GM19452 (cell line): ENCODE results near the gene CCDC34.
"Not testable (repeated sequence)": the region's sequence is repeated elsewhere in the genome, so short reads cannot be mapped to it uniquely, and the experiment has no call there.

Experiments
- ATAC-seq: cut with Tn5 transposase; IDR thresholded peaks from one replicate; pipeline ENCODE4 v1.9.1; 2021; ENCODE audit not compliant: unreplicated experiment

CCDC34 gene

DNA sequence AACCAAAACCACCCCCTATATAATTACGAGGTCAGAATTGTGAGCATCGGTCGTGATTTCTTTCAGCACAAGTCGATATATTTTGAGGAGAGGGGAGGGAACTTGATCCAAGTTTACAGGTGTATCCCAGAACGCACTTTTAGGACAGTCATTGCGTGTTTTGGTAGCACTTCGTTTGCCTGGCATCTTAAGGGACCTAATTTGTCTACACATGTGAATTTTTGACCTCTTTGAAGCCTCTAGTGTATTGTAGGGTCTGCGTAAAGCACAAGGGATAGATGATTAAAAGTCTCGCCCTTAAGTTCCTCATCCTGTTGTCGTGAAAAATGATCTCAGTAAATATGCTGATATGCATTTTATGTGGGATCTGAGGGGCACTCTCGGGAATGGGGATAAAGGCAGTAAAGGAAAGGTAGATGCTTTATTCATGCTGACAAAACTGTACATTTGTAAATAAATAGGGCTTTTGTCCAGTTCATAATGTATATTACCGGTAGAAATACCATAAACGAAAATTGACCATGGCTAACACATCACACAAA, 632 bp upstream of the CCDC34 start:
- no peak for ATAC-seq

DNA sequence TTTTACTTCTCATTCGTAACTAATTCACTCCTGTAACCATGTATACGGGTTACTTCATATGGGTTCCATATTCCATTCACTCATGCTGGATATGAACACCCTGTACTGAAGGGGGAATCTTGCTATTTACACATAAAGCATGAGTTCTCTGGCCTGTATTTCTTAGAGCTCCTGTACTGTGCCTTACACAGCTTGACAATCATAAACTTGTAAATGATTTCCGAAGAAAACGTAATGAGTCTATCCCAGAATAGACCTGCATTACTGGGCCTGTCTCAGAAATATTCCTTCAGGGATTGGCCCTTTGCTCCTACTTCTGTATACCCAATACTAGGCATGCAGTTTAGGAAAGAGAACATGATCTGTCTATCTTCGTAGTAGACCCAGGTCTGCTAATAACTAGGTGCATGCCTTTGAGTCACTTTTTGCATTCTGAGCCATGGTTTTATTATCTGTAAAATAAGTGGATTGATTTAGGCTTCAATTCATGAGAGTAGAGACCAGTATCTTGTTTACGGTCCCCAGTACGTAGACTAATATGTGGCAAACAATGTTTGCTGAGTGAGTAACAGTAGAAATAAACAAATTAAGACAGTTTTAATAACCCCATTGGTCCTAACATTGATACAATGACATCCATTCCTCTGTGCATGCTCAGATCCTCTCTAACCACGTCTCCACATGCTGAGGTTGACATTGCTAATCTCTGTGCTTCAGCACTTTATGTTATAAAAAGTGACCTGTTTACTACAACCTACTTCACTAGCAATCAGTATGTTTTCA, 1.2 kb downstream of the CCDC34 start:
- ATAC-seq = no peak

DNA sequence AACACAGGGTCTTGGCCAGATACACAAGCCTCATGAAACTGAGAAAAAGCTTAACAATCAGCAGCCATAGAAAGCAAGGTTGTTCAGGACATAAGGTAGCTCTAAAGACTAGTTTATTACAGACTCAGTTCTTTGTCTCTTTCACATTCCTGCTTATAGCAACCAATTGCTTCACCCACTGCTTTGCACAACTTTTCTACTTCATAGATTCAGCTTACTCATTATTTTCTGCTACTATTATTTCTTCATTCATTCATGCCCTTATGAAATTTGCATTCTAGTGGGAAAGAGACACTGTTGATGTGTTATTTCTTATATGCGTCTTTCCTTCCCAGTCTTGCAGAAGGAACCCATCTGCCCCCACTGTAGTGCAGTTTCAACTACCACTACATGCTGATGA, 4.7 kb downstream of the CCDC34 start:
- no peak for ATAC-seq

DNA sequence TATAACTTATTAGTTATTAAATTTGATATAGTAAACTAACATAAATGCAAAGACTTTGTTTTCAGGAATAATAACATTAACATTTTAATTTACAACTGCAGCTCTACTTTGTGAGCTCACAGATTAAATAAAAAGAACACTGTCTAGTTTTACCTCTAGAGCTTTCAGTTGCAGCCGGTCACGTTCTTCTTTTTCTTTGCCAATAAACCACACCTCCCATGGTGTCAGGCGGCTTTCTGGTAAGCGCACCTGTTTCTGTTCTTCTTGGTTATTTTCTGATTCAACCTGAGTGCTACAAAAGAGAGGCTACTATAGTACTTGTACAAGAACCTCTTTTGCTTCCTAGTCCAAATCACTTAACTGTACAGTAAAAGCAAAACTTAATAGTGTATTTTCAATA, 5.8 kb downstream of the CCDC34 start:
- no peak for ATAC-seq

DNA sequence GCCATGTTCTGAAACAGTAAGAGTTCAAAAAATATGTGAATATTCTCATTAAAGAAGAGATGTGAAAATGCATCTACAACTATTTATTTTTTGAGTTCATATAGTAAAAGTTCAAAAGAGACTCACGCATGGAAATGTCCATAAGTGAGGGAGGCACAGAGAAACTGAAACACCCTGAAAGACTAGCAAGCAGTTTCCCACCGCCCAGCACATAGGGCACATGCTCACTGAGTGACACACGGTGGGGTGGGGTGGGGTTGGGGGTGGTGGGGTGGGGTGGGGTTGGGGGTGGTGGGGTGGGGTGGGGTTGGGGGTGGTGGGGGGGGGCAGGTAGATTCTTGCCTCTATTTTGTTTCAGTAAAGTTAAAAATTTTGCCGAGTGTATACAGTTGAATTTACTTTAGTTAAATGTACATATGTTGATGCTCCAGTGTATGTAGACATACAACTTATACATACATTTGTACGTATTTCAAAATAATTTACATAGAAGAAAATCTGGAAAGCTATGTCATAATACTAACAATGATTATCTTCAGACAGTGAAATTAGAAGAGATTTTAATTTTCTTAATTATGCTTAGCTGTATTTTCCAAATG, 6.3 kb downstream of the CCDC34 start:
- no peak for ATAC-seq

DNA sequence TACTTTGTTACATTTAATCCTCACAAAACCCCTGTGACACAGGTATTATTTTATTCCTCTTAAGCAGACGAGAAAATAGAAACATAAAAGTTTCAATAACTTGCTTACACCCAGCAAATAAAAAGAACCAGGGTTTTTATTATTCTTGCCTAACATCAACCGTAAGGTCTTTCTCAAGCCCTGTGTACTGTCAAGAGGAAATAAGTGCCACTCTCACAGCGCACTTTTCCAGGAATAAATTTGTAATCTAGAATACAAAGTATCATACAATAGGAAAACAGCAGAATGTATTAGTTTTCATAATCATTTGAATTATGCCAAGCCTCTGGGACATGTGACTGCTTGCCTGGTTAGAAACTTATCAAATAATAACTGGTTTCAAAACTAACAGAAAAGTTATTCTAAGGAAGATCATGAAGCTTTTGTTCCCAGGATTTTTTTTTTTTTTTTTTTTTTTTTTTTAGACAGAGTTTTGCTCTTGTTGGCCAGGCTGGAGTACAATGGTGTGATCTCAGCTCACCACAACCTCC, 7.4 kb downstream of the CCDC34 start:
- ATAC-seq = no peak

DNA sequence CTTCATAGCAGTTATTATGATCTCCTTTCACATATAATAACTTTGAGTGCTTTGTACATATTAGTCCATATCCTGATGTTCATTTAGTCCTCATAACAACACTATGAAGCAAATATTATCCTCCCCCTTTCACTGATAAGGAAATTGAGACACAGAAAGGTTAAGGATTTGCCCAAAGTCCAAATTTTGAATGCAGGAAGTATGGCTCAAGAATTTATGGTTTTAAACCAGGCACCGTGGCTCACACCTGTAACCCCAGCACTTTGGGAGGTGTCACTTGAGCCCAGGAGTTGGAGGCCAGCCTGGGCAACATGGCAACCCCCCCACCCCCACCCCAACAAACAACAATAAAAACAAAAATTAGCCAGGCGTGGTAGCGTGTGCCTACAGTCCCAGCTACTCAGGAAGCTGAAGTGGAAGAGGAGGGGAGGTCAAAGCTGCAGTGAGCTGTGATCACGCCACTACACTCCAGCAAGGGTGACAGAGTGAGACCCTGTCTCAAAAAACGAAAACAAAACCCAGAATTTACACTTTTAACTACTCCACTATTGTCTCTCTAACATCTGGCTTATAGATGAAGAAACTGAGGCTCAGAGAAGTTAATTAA, 8.6 kb downstream of the CCDC34 start:
- ATAC-seq = no peak

DNA sequence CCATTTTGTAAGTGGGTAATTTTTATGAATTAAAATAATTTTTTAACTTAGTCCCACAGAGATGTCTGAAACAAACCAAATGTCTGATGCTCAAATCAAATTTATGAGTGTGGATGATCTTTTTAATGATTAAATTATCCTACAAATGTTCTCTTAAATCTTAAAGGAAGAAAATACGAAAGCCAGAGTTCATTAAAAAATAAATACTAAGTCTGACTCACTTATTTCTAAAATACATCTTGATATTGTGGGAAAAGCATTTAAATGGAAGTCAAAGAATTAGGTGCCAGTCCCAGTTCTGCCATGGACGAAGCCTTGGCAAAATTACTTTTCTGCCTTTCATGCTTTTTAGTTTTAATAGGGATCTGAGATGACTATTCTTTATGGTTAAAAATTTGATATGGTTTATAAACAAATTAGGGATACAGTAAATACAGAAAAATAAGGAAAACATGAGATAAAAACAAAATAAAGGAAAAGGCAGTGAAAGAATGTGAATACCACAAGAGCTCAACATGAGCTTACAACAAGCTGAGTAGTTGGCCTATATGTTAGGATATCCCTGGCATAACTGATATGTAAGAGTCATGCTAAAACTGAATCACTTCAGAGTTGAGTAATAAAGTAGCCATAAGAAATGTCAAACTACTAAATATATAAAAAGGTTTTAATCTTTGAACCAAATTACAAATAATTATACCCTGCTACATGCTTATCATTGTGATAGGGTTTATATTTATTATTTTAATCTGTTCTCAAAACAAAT, 9.2 kb downstream of the CCDC34 start:
- no peak for ATAC-seq

DNA sequence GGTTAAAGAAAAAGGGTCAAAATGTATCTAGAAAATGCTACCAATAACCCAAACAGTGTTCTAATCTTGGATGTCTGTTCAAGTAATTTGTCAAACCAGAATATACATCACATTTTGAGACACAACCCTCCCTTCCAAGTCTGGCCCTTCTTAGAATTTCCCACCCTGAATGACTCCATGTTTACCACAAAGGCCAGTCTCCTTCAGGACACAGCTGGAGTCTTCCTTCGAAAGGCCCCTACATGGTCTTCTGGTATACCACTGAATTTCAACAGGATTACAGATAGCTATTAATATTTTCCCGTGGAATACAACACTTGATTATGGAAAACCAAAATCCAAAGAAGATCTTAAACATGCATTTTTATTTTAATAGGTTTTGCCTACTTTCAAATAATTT, 10.2 kb downstream of the CCDC34 start:
- no peak for ATAC-seq

DNA sequence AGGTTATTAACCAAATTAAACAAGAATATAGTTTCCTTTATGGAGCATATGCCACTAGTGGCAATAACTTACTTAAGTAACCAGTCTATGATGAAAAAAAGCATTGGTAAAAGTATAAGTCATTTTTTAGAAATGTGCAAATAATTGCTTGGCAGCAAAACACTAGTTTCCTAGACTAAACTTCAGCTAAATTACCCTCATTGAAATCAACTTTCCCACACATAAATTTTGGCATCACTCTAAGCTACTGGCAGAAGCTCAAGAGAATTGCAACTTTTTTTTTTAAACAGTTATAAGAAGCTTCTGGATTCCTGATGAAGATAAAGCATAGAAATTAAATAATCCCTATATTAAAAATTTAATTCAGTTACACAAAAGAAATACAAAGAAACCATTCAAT, 12.5 kb downstream of the CCDC34 start:
- no peak for ATAC-seq

DNA sequence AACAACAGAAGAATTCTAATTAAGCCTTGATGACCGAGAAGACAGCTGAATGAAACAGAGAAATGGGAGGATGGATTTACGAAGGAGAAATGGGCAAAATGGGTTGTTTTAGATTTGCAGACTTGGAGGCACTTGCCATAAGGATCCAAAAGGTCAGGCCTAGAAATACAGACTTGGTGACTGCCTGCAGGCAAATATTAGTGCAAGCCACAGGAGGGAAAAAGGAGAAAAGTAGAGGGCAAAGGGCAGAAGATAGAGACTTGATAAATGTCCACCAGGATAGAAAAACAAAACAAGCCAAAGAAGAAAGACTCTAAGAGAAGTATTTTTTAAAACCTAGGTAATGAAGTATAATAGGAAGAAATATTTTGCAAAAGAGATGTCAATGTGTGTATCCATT, 13.1 kb downstream of the CCDC34 start:
- ATAC-seq = no peak

DNA sequence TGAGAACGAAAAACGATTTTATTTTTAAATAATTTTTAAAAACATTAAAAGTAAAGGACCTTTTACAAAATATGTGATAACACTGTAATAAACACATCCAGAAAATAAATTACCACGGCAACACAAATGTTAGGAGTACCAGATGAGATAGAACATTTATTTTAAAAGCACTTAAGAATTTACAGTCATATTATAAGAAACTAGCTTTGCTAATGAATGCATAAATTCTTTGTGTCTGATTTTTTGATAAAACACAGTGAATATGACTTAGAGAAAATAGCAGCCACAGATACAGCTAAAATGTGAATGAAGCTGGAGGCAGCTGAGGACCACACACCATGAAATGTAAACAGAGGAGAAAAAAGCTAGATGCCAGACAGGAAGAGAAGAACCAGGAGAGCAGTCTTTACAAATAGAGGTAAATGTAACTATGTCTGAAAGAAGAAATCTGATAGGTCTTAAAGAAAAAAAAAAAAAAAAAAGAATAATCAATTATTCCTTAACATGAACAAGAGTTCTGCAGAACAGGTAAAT, 14.6 kb downstream of the CCDC34 start:
- ATAC-seq = no peak

DNA sequence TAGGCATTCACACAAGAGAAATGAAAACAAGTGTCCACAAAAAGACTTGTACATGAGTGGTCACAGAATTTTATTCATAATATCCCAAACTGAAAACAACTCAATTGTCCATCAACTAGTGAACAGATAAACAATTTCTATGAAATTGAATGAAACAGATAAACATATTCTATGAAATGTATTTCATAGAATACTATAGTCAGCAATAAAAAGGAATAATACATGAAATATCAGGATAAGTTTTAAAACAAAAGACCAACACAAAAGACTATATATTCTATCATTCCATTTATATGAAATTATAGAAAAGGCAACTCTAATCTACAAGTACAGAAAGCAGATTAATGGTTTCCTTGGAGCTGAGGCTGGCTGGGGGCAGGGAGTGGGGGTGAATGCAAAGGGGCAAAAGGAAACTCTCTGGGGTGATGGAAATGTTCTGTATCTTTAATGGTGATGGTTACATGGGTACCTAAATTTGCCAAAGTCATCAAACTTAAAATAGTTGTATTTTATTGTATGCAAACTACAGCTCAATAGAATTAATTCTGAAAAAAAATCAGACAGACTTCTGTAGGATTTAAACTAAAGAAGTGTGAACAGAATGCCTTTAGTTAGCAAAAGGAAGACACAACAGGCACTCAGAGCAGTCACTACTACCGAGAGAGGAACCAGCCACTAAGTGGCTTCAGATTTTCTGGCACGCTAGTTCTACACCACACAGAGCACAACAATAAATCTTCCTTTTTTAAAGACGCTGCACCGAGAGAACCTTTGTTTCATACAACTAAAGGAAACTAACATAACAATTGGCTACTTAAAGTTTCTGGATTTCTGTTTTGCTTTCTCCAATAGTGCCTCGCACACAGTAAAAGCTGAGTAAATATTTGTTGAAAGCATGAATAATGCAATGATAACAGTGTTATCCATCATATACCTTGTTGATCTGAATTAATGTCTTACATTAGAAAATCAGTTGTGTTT, 15.4 kb downstream of the CCDC34 start:
- no peak for ATAC-seq

DNA sequence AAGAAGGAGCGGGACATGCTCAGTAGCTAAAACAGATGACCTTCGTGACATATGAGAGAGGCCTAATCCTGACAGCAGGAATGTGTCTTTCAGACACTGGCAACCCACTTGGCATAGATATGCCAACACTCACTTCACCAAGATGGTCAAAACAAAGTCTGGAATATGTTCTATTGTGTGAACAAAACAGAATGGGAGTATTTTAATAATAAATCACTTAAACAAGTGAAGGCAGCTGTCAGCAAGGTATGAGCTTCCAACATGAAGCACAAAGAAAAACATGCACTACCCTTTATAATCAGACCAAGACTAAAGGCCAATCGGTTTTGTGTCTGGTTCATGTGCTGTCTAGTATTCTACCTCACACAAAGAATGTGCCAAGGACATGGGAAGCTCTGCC, 23.1 kb downstream of the CCDC34 start:
- no peak for ATAC-seq

DNA sequence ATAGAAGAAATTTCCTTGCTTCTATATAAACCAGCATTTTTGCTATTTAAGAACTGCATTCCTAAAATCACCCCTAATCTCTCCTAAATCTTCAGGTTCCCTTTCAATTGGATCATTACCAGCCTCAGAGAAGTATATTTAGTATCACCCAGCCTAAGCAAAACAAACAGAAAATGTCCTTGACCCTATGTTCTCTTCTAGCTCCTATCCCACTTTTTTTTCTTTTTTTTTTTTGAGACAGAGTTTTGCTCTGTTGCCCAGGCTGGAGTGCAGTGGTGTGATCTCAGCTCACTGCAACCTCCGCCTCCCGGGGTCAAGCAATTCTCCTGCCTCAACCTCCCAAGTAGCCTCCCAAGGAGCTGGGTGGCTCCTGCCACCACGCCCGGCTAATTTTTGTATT, 28.3 kb downstream of the CCDC34 start:
- ATAC-seq = not testable (repeated sequence)

DNA sequence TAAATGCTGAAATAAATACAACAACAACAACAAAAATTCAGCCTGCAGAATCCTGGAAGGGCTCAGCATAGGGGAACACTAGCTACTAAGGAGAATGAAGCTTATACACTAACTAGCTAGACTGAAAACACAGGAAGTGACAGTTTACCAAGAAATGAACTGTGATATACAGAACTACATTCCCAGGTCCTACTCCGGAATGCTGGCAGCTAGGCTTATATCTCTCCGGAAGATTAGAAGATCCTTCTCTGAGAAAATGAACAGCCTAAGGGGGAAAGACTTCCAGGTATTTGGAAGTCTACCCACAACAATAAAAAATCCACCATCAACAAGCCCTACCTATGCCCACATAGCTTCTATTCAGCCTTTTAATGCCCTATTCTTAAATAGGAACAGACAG, 31.0 kb downstream of the CCDC34 start:
- no peak for ATAC-seq

DNA sequence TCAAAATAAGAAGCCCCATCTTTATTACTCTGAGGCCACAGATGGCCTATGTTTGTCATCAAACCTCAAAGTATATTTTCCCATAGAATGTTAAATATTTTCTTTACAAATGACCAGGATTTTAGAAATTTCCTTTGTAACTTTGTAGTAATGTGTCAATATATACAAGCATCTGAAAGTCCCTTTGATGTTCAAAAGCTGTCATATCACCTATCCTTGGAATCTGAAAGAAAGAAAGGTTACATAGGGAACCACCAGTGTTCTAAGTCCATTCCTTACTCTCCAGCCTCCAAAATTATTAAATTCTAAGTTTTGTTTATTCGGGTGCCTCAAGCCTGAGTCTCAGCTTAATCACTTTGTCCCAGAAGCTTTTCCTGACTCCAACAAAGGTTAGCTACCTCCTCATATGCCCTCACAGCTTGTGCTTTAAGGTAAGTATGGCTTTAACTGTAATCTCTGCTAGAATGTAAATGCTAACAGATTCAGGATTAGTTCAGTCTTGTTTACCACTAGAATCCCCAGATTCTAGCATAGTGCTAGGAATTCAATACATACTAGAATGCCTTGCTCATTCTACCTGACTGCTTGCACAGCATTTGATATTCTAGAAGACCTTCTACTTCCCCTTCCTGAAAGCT, 32.3 kb downstream of the CCDC34 start:
- no peak for ATAC-seq

DNA sequence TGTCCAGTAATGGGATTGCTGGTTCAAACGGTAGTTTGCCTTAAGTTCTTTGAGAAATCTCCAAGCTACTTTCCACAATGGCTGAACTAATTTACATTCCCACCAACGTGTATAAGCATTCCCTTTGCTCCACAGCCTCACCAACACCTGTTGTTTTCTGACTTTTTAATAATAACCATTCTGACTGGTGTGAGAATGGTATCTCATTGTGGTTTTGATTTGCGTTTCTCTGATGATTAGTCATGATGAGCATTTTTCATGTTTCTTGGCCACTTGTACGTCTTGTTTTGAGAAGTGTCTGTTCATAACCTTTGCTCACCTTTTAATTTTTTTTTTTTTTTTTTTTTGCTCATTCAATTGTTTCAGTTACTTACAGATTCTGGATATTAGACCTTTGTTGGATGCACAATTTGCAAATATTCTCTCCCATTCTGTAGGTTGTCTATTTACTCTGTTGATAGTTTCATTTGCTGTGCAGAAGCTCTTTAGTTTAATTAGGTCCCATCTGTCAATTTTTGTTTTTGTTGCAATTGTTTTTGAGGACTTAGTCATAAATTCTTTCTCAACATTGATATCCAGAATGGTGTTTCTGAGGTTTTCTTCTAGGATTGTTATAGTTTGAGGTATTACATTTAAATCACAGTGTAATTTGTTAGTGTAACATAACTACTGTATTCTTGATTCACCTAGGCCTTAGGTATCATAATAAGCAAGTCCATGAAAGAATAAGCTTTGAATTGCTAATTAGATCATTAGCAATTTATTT, 33.0 kb downstream of the CCDC34 start:
- no peak for ATAC-seq

DNA sequence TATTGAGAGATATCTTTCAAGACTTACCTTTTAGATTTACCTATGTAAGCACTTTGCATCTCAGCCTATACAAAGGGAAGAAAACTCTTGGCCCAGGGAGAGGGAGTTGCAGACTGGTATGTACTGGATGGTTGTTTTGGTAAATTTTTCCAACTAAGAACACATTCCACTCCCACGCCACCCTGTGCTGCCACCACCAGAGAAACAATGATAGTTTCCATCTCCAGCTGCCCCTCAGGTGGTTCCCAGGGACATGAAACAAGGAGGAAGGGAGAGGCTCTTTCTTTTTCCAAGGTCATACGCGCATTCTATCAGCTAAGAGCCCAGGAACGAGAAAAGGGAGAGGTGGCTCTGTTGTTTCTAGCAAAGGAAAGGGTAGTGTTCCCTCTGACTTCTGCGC, 34.4 kb downstream of the CCDC34 start:
- ATAC-seq = no peak
